Heart right ventricle (tissue), 16 donors: ENCODE measurements around the gene AMELX. TPM values are rescaled to one million over a fixed set of nuclear protein-coding genes. Genes with fewer than 3 reads are reported as not detected.

Experiments used
- ATAC-seq, 8 donors: fragments of 200-7000 bp; cut with Tn5 transposase; one replicate each; pipeline ENCODE4 v1.9.1; 2020; ENCODE audit warnings: mild to moderate bottlenecking in 8 of 8, moderate library complexity in 8 of 8, moderate number of reproducible peaks in 1 of 8
- DNase-seq, 2 donors: peaks; one replicate each; pipeline ENCODE4 v3.0.0-alpha.2; 2020
- H3K27ac ChIP-seq, 10 donors: fragments of 200-600 bp; sonication (generic) in 2 of 10; one replicate each; pipeline versions ENCODE4 v1.5.0 to v1.8.0; 2020 to 2022; ENCODE audit warnings: mild to moderate bottlenecking in 3 of 10
- H3K27me3 ChIP-seq, 7 donors: fragments of 200-600 bp; one replicate each; pipeline ENCODE4 v1.8.0; 2021 to 2022; ENCODE audit warnings: mild to moderate bottlenecking in 2 of 7
- H3K36me3 ChIP-seq, 9 donors: fragments of 200-600 bp; sonication (generic) in 1 of 9; one replicate each; pipeline versions ENCODE4 v1.5.0 to v1.8.0; 2020 to 2022; ENCODE audit warnings: mild to moderate bottlenecking in 2 of 9
- H3K4me1 ChIP-seq, 9 donors: fragments of 200-600 bp; sonication (generic) in 1 of 9; one replicate each; pipeline versions ENCODE4 v1.5.0 to v1.8.0; 2020 to 2022; ENCODE audit warnings: mild to moderate bottlenecking in 4 of 9
- H3K4me3 ChIP-seq, 10 donors: fragments of 200-600 bp; sonication (generic) in 2 of 10; one replicate each; pipeline versions ENCODE4 v1.5.0 to v1.8.0; 2020 to 2022; ENCODE audit warnings: mild to moderate bottlenecking in 7 of 10, moderate library complexity in 2 of 10
- H3K9me3 ChIP-seq, 11 donors: fragments of 200-600 bp in 10 of 11; sonication (generic) in 2 of 11; one replicate each; pipeline versions ENCODE4 v1.5.0 to v1.8.0; 2013 to 2022; ENCODE audit warnings: mild to moderate bottlenecking in 2 of 11, control low read depth in 1 of 11, moderate library complexity in 1 of 11
- WGBS, 2 donors: extraction: QIAGEN DNeasy Blood & Tissue Kit; methylation state at CpG; one replicate each; pipeline ENCODE4 v1.1.7; 2013; ENCODE audit warnings: inconsistent platforms in 1 of 2; 5-methylcytosine and 5-hydroxymethylcytosine counted together
- intact Hi-C, 10 donors: fragments of 100-400 bp; cut with DNase I; formaldehyde crosslinking; loops; one replicate each; pipeline versions ENCODE4 v1.11.1 to v1.14.2; 2022
- polyA plus RNA-seq, 2 donors: library from polyadenylated mRNA; stranded (reverse); fragments of 200-250 nt; gene quantifications; one replicate each; pipeline ENCODE4 v1.2.3, GENCODE V29; 2013
- total RNA-seq, 10 donors: library from RNA; stranded (reverse); fragmentation: NEBNext Ultra II Directional in 3 of 10; extraction: Animal tissue kit (Norgen Biotek cat#: 25700) in 3 of 10; gene quantifications; one replicate each; pipeline versions ENCODE4 v1.2.1 to v1.2.4, GENCODE V29; 2021 to 2023
- TF ChIP-seq, protein P1 (sequence below), 9 donors: fragments of 200-600 bp; sonication (generic) in 2 of 9; IDR thresholded peaks; one replicate each; pipeline versions ENCODE4 v1.5.0 to v1.8.0; 2021 to 2022; ENCODE audit warnings: antibody characterized with exemption in 9 of 9, mild to moderate bottlenecking in 5 of 9, moderate library complexity in 1 of 9
- donor health status: Arrhythmogenic right ventricular cardiomyopathy.
- donor health status: ischemic (EF 13 %, LVEDD 7.1; RV severe dilation, severe dysfunction).
- donor health status: healthy with polysubstance abuse.
- donor health status: DM: no; HTN: yes; CAD: no.
- donor health status: DM: no; HTN: no; CAD: no.
- donor health status: ischemic (EF 25% LVEDD 6.9; RV normal size, moderate dysfunction).
- donor health status: ischemic (EF 25% LVEDD 5.7; RV mildly dilated, moderate dysfunction).
- donor health status: healthy.
- donor health status: DM: yes; HTN: yes; CAD: no.
- donor health status: Ischemic cardiomyopathy.
- donor health status: ischemic (EF 35%, LVEDD 5.7; RV mildly dilated, moderate dysfunction).
- donor health status: nonischemic (EF 11% LVEDD 7.7; RV severe dilation, severe dysfunction).
- donor health status: DM: yes; HTN: yes; CAD: no.
- donor health status: PGD.
- donor health status: ischemic (EF 29% LVEDD 5.4; RV normal size, mild dysfunction).
- donor health status: nonischemic (EF 23%, LVEDD 6.1; RV moderate dilation, normal function).

AMELX gene
- total and polyA plus RNA-seq, 12 donors = not detected

GRCh38 chrX:11265352-11265751 lies 27.9 kb upstream of the AMELX start:
- Histone ChIP-seq H3K27me3 (peaks cover 0 to 4% (median 0%) of the 10 kb centered on the region in 7 donors), H3K4me3 (peak overlapping the region in 5 of 10 donors; percentile 14 to 38 (median 24)), H3K27ac (peak overlapping the region in 6 of 10 donors; percentile 33 to 65 (median 46)), H3K9me3 (no peaks in the 10 kb centered on the region), H3K36me3 (no peaks in the 10 kb centered on the region), H3K4me1 (peaks cover 0 to 13% (median 3%) of the 10 kb centered on the region in 9 donors)
- 31 to 59% methylated on average over 3 of the region's 3 CpGs for WGBS, 2 donors
- ATAC-seq (no peak), DNase-seq (no peak)
- TF ChIP-seq, protein P1, sequence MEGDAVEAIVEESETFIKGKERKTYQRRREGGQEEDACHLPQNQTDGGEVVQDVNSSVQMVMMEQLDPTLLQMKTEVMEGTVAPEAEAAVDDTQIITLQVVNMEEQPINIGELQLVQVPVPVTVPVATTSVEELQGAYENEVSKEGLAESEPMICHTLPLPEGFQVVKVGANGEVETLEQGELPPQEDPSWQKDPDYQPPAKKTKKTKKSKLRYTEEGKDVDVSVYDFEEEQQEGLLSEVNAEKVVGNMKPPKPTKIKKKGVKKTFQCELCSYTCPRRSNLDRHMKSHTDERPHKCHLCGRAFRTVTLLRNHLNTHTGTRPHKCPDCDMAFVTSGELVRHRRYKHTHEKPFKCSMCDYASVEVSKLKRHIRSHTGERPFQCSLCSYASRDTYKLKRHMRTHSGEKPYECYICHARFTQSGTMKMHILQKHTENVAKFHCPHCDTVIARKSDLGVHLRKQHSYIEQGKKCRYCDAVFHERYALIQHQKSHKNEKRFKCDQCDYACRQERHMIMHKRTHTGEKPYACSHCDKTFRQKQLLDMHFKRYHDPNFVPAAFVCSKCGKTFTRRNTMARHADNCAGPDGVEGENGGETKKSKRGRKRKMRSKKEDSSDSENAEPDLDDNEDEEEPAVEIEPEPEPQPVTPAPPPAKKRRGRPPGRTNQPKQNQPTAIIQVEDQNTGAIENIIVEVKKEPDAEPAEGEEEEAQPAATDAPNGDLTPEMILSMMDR (IDR thresholded peaks at IDR 0.05) = no peak
- intact Hi-C loops = no loop called here

DNA sequence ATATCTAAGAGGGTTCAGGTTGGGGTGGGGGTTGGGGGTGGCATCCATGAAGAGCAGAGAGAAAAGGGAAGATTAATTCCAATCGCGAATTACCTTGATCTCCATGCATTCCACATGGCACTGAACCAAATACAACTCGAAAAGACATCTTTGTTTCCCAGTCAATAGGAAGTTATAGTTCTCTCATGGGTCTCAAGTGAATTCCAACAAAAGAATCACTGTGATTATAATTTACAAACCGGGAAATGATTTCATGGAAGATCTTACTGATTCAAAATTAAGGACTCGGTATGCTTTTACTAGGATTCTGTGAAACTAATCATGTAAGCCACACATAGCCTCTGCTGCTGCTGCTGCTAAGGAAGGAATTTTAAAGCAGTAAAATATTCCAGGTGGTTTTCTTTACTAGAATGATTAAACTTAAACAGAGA lies 26.6 kb upstream of the AMELX start:
- ATAC-seq (peak in 3 of 8 donors; percentile 14 to 52 (median 39)), DNase-seq (no peak)
- Histone ChIP-seq H3K4me3 (no peak overlapping the region), H3K9me3 (no peaks in the 10 kb centered on the region), H3K27me3 (peaks cover 0 to 4% (median 0%) of the 10 kb centered on the region in 7 donors), H3K4me1 (peaks cover 0 to 13% (median 3%) of the 10 kb centered on the region in 9 donors), H3K36me3 (no peaks in the 10 kb centered on the region), H3K27ac (peak overlapping the region in 6 of 10 donors; percentile 19 to 58 (median 42))
- 39 to 47% methylated on average over 5 of the region's 5 CpGs for WGBS, 2 donors
- TF ChIP-seq, protein P1 (IDR thresholded peaks at IDR 0.05) = no peak
- intact Hi-C loops = no loop called here

GRCh38 chrX:11267425-11267824 lies 25.8 kb upstream of the AMELX start:
- Histone ChIP-seq H3K36me3 (no peaks in the 10 kb centered on the region), H3K27me3 (peaks cover 0 to 2% (median 0%) of the 10 kb centered on the region in 7 donors), H3K27ac (peak overlapping the region in 2 of 10 donors; percentile 47 to 48), H3K9me3 (no peaks in the 10 kb centered on the region), H3K4me3 (no peak overlapping the region), H3K4me1 (peaks cover 0 to 13% (median 3%) of the 10 kb centered on the region in 9 donors)
- WGBS, 2 donors = 73 to 84% methylated on average over 3 of the region's 3 CpGs
- TF ChIP-seq, protein P1 (IDR thresholded peaks at IDR 0.05) = no peak
- DNase-seq = no peak
- ATAC-seq = no peak
- intact Hi-C loops = no loop called here

GRCh38 chrX:11269006-11269405 lies 24.2 kb upstream of the AMELX start:
- DNase-seq = no peak
- Histone ChIP-seq H3K4me3 (no peak overlapping the region), H3K27me3 (peaks cover 0 to 7% (median 0%) of the 10 kb centered on the region in 7 donors), H3K27ac (no peak overlapping the region), H3K36me3 (no peaks in the 10 kb centered on the region), H3K4me1 (peaks cover 0 to 13% (median 3%) of the 10 kb centered on the region in 9 donors), H3K9me3 (no peaks in the 10 kb centered on the region)
- TF ChIP-seq, protein P1 (IDR thresholded peaks at IDR 0.05) = no peak
- no peak for ATAC-seq
- intact Hi-C loops = no loop called here
- WGBS, 2 donors = 93 to 94% methylated on average over 3 of the region's 3 CpGs
